Hepatocyte (in vitro differentiated cells): ENCODE measurements around the gene ZNF438. TPM values are rescaled to one million over a fixed set of nuclear protein-coding genes. Genes with fewer than 3 reads are reported as not detected.

Source experiments
- DNase-seq: peaks from one replicate; pipeline ENCODE4 v3.0.0-alpha.2; 2016; ENCODE audit warnings: low spot score
- H2AFZ ChIP-seq: fragments of 200-600 bp; sonication (generic); 2 replicates; pipeline ENCODE4 v1.6.0; 2016; ENCODE audit warnings: antibody characterized with exemption, mild to moderate bottlenecking
- H3K27ac ChIP-seq: fragments of 200-600 bp; sonication (generic); 2 replicates; pipeline ENCODE4 v1.5.1; 2016; ENCODE audit warnings: mild to moderate bottlenecking
- H3K27me3 ChIP-seq: fragments of 200-600 bp; sonication (generic); 2 replicates; pipeline ENCODE4 v1.6.1; 2016
- H3K36me3 ChIP-seq: fragments of 200-600 bp; sonication (generic); replicated peaks from 2 replicates; pipeline ENCODE4 v1.5.1; 2016; ENCODE audit warnings: low read depth; ENCODE audit not compliant: insufficient read depth
- H3K4me1 ChIP-seq: fragments of 200-600 bp; sonication (generic); 2 replicates; pipeline ENCODE4 v1.5.1; 2016; ENCODE audit warnings: mild to moderate bottlenecking, moderate library complexity; ENCODE audit not compliant: insufficient read depth
- H3K4me2 ChIP-seq: fragments of 200-600 bp; sonication (generic); 2 replicates; pipeline ENCODE4 v1.6.0; 2016
- H3K4me3 ChIP-seq: fragments of 200-600 bp; sonication (generic); 2 replicates; pipeline ENCODE4 v1.5.1; 2016; ENCODE audit warnings: mild to moderate bottlenecking
- H3K79me2 ChIP-seq: fragments of 200-600 bp; sonication (generic); 2 replicates; pipeline ENCODE4 v1.6.0; 2017; ENCODE audit warnings: mild to moderate bottlenecking
- H3K9me2 ChIP-seq: fragments of 200-600 bp; sonication (generic); replicated peaks from 2 replicates; pipeline ENCODE4 v1.6.0; 2017; ENCODE audit warnings: mild to moderate bottlenecking; ENCODE audit not compliant: insufficient read depth
- H3K9me3 ChIP-seq: fragments of 200-600 bp; sonication (generic); 2 replicates; pipeline ENCODE4 v1.5.1; 2016; ENCODE audit warnings: low read depth, mild to moderate bottlenecking
- H4K20me1 ChIP-seq: fragments of 200-600 bp; sonication (generic); 2 replicates; pipeline ENCODE4 v1.6.0; 2016; ENCODE audit warnings: mild to moderate bottlenecking; ENCODE audit not compliant: insufficient read depth, poor library complexity, severe bottlenecking
- EZH2 ChIP-seq: fragments of 200-600 bp; sonication (generic); IDR thresholded peaks from 2 replicates; pipeline ENCODE4 v1.6.1; 2016; ENCODE audit warnings: antibody characterized with exemption, mild to moderate bottlenecking, borderline replicate concordance
- EZH2phosphoT487 ChIP-seq: fragments of 200-600 bp; sonication (generic); IDR thresholded peaks from one replicate; pipeline ENCODE4 v1.6.1; 2018; ENCODE audit warnings: antibody characterized with exemption, mild to moderate bottlenecking, low read depth, moderate library complexity; ENCODE audit not compliant: unreplicated experiment, severe bottlenecking
- WGBS: methylation state at CpG from one replicate; pipeline ENCODE4 v1.1.6; 2016; ENCODE audit warnings: low lambda C conversion rate; ENCODE audit errors: missing lambda C conversion rate; 5-methylcytosine and 5-hydroxymethylcytosine counted together
- polyA plus RNA-seq: library from polyadenylated mRNA; unstranded; fragments of >200 nt; fragmentation: Nextera tagmentation; extraction: Ambion mirVana; gene quantifications from 2 replicates; pipeline ENCODE4 v1.2.1, GENCODE V29; 2016
- total RNA-seq: library from RNA; depleted of rRNA; stranded (reverse); fragments of >200 nt; gene quantifications from 2 replicates; pipeline ENCODE4 v1.2.3, GENCODE V29; 2014
- TF ChIP-seq, protein P1 (sequence below): fragments of 200-600 bp; sonication (generic); IDR thresholded peaks from 2 replicates; pipeline ENCODE4 v1.5.1; 2016; ENCODE audit warnings: antibody characterized with exemption, mild to moderate bottlenecking; ENCODE audit not compliant: poor library complexity

The ZNF438 gene
- total and polyA plus RNA-seq, 2 experiments from 2014 or later, result 2.3 to 5.0 TPM

DNA sequence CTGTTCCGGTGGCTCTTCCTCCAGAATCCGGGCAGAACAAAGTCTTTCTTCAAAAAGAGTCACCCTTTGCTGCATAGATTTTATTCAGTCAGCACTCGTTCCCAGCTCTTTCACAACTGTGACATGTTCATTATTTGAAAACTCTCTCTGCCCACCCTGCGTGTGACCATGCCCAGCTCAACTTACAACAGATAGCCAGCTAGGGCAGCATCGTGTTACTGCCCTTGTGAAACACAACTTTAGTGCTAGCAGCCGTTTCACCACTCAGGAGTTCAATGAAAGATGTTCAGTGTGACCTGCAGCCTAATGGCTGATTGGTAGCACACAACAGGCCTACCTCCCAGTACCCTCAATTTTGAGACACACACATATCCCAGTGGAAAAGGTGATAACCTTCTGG lies 57.9 kb downstream of the ZNF438 start:
- H3K9me3 ChIP-seq, result no peaks in the 10 kb centered on the region
- H3K4me2 ChIP-seq, result no peak overlapping the region
- TF ChIP-seq, protein P1, sequence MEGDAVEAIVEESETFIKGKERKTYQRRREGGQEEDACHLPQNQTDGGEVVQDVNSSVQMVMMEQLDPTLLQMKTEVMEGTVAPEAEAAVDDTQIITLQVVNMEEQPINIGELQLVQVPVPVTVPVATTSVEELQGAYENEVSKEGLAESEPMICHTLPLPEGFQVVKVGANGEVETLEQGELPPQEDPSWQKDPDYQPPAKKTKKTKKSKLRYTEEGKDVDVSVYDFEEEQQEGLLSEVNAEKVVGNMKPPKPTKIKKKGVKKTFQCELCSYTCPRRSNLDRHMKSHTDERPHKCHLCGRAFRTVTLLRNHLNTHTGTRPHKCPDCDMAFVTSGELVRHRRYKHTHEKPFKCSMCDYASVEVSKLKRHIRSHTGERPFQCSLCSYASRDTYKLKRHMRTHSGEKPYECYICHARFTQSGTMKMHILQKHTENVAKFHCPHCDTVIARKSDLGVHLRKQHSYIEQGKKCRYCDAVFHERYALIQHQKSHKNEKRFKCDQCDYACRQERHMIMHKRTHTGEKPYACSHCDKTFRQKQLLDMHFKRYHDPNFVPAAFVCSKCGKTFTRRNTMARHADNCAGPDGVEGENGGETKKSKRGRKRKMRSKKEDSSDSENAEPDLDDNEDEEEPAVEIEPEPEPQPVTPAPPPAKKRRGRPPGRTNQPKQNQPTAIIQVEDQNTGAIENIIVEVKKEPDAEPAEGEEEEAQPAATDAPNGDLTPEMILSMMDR, result no peak
- TF ChIP-seq EZH2phosphoT487, result no peak
- TF ChIP-seq EZH2, result no peak
- 88% methylated on average over 6 of the region's 6 CpGs for WGBS
- H3K4me1 ChIP-seq, result peaks cover 5% of the 10 kb centered on the region
- no peaks in the 10 kb centered on the region for H3K27me3 ChIP-seq
- no peak for DNase-seq
- H2AFZ ChIP-seq, result no peak overlapping the region
- no peaks in the 10 kb centered on the region for H3K79me2 ChIP-seq
- no peaks in the 10 kb centered on the region for H4K20me1 ChIP-seq
- no peak overlapping the region for H3K4me3 ChIP-seq
- no peaks in the 10 kb centered on the region for H3K36me3 ChIP-seq
- no peaks in the 10 kb centered on the region for H3K9me2 ChIP-seq
- no peak overlapping the region for H3K27ac ChIP-seq

DNA sequence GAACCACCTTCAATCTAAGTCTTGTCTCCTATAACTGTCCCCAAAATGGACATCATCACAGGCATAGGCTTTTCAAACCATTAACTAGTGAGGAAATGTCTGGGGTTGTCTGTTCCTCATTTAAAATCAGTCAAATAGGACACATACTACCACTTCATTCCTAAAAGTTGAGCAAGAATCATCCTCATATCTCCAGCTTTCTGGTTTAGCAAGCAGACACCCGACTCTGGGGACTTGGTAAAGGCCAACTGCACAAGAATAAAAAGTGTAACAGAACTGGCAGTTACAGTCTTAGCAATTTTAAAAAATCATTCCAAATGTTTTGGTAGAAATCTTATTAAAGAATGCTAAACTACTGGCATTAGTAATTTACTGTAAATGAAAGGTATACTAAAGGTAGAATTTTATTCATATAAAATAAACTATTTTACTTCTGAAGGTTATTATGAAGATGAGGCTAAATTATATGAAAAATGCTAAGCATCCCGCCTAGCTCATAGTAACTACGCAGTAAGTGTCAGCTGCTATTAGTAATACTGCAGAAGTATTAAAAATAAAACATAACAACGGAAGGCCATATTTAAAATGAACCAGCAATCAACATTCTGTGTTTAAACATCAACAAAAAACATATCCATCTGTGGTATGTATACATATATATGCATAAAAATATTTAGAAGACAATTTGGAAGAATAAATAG lies 60.8 kb downstream of the ZNF438 start:
- Histone ChIP-seq H3K9me2 (no peaks in the 10 kb centered on the region), H3K27ac (peak overlapping the region; percentile 9), H3K79me2 (no peaks in the 10 kb centered on the region), H3K27me3 (no peaks in the 10 kb centered on the region), H3K4me1 (peaks cover 17% of the 10 kb centered on the region), H3K4me2 (no peak overlapping the region), H2AFZ (no peak overlapping the region), H4K20me1 (no peaks in the 10 kb centered on the region), H3K9me3 (no peaks in the 10 kb centered on the region), H3K4me3 (no peak overlapping the region), H3K36me3 (no peaks in the 10 kb centered on the region)
- WGBS, result 85% methylated on average over 4 of the region's 4 CpGs
- DNase-seq, result no peak
- TF ChIP-seq, protein P1, result no peak
- TF ChIP-seq EZH2 (no peak), EZH2phosphoT487 (no peak)

GRCh38 chr10:30968711-30969110 lies 63.0 kb downstream of the ZNF438 start:
- Histone ChIP-seq H4K20me1 (no peaks in the 10 kb centered on the region), H3K79me2 (no peaks in the 10 kb centered on the region), H2AFZ (no peak overlapping the region), H3K9me2 (no peaks in the 10 kb centered on the region), H3K27ac (peak overlapping the region; percentile 43), H3K4me1 (peaks cover 17% of the 10 kb centered on the region), H3K4me3 (no peak overlapping the region), H3K27me3 (no peaks in the 10 kb centered on the region), H3K9me3 (no peaks in the 10 kb centered on the region), H3K4me2 (no peak overlapping the region), H3K36me3 (no peaks in the 10 kb centered on the region)
- DNase-seq, result no peak
- TF ChIP-seq EZH2 (no peak), EZH2phosphoT487 (no peak)
- TF ChIP-seq, protein P1, result no peak
- 77% methylated on average over 3 of the region's 3 CpGs for WGBS
